ENCODE data around the gene RIMBP2.

RIMBP2 gene

DNA sequence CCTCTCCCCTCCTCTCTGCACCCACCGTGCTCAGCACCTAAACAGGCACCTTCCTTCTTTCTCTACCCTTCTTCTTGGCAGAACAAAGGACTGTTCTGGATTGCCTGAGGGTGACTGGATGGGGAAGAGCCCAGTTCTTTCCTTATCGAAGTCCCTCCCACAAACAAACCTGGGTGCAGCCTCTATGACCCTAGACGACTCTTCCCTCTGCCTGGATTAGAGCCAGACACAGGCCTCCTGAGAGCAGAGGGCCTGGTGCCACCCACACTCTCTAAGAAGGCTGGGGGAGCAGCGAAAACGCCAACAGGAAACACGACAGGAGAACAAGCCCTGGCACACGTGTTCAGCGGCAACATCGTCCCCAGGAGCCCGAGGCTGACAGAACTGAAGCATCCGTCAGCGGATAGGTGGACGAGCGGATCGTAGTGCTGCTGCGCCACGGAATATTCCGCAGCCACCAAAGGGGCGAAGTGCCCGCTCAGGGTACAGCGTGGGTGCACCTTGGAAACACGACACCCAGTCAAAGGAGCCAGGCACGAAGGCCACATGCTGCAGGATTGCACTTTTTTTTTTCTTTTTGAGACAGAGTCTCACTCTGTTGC, 38.0 kb downstream of the RIMBP2 start:
- TF ChIP-seq CTCF (IDR thresholded peaks at IDR 0.05) (no peak), ZFX (IDR thresholded peaks at IDR 0.05; ENCODE audit: borderline replicate concordance) (no peak)
- H3K27ac ChIP-seq: no peak overlapping the region

DNA sequence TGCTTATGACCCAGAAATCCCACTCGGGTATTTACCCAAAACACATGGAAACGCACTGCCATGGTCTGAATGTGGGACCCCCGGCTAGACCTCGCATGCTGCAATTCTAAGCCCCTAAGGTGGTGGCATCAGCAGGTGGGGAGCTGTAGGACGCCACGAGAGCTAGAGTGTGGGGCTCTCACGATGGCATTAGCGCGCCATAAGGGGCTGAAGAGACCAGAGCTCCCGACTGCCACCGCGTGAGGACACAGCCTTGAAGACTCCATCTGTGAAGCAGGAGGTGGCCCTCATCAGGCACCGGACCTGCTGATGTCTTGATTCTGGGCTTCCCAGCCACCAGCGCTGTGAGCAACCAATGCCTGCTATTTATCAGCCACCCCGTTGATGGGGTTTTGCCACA, 40.3 kb downstream of the RIMBP2 start:
- TF ChIP-seq ZFX (IDR thresholded peaks at IDR 0.05; ENCODE audit: borderline replicate concordance): no peak
- TF ChIP-seq CTCF (IDR thresholded peaks at IDR 0.05): no peak

DNA sequence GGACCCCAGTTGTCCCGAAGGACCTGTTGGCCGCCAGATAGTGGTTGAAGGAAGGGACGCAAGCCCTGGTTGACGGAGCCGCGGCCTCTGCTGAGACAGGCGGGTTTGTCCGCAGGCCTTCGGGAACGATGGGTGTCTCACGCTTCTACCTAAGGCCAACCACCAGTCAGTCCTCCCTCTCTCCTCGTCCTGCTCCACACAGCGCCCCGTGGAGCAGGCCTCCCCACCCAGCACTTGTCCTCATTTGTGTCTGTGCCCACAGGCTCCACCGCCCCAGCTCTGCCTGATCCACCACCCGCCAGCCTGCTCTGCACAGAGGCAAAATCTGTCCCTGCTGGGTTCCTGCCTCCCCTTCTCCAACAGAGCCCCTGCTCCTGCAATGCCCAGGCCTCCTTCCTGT, 41.0 kb downstream of the RIMBP2 start:
- TF ChIP-seq CTCF (IDR thresholded peaks at IDR 0.05): no peak
- no peak for TF ChIP-seq ZFX (IDR thresholded peaks at IDR 0.05; ENCODE audit: borderline replicate concordance)

More for the DNA sequence above, 40.3 kb downstream of the RIMBP2 start:
- no peak overlapping the region for H3K27ac ChIP-seq

GRCh38 chr12:130674676-130675075, 41.4 kb downstream of the RIMBP2 start:
- TF ChIP-seq ZFX (IDR thresholded peaks at IDR 0.05; ENCODE audit: borderline replicate concordance) (no peak), CTCF (IDR thresholded peaks at IDR 0.05) (no peak)

More for the DNA sequence above, 41.0 kb downstream of the RIMBP2 start:
- H3K27ac ChIP-seq: no peak overlapping the region

GRCh38 chr12:130673036-130673705, 42.9 kb downstream of the RIMBP2 start:
- TF ChIP-seq CTCF (IDR thresholded peaks at IDR 0.05) (no peak), ZFX (IDR thresholded peaks at IDR 0.05; ENCODE audit: borderline replicate concordance) (no peak)
- H3K27ac ChIP-seq: no peak overlapping the region

More at GRCh38 chr12:130674676-130675075, 41.4 kb downstream of the RIMBP2 start:
- no peak overlapping the region for H3K27ac ChIP-seq

- H3K27ac ChIP-seq: no peak overlapping the region
- TF ChIP-seq CTCF (IDR thresholded peaks at IDR 0.05) (no peak), ZFX (IDR thresholded peaks at IDR 0.05; ENCODE audit: borderline replicate concordance) (no peak)
Observed at GRCh38 chr12:130672089-130672820, 43.8 kb downstream of the RIMBP2 start.

GRCh38 chr12:130671556-130671955, 44.5 kb downstream of the RIMBP2 start:
- TF ChIP-seq ZFX (IDR thresholded peaks at IDR 0.05; ENCODE audit: borderline replicate concordance): no peak
- TF ChIP-seq CTCF (IDR thresholded peaks at IDR 0.05): no peak
- no peak overlapping the region for H3K27ac ChIP-seq
